Stomach (tissue), 9 donors: ENCODE measurements around the gene HLA-DPA1. TPM values are rescaled to one million over a fixed set of nuclear protein-coding genes. Genes with fewer than 3 reads are reported as not detected.

Source experiments
- DNase-seq, 2 donors: peaks; one replicate each; pipeline versions ENCODE4 v3.0.0 to v3.0.0-alpha.2; 2013 to 2019
- H3K27ac ChIP-seq, 5 donors: fragments of 200-600 bp in 4 of 5; sonication (generic) in 4 of 5; one replicate each; pipeline ENCODE4 v1.5.1; 2013 to 2019; ENCODE audit warnings: mild to moderate bottlenecking in 1 of 5, moderate library complexity in 1 of 5
- H3K27me3 ChIP-seq, 3 donors: fragments of 200-600 bp; sonication (generic); one replicate each; pipeline ENCODE4 v1.5.1; 2017 to 2019; ENCODE audit warnings: mixed run types in 1 of 3
- H3K36me3 ChIP-seq, 4 donors: fragments of 200-600 bp; sonication (generic); 1 replicate in 3 of 4; 2 replicates in 1 of 4; pipeline ENCODE4 v1.5.1; 2016 to 2019
- H3K4me1 ChIP-seq, 4 donors: fragments of 200-600 bp; sonication (generic); one replicate each; pipeline ENCODE4 v1.5.1; 2016 to 2019
- H3K4me3 ChIP-seq, 4 donors: fragments of 200-600 bp; sonication (generic) in 3 of 4; one replicate each; pipeline ENCODE4 v1.5.1; 2016 to 2019; ENCODE audit warnings: mild to moderate bottlenecking in 1 of 4
- H3K9me3 ChIP-seq, 4 donors: fragments of 200-600 bp; sonication (generic); one replicate each; pipeline ENCODE4 v1.5.1; 2016 to 2019
- EP300 ChIP-seq: sonication (generic); formaldehyde crosslinking; IDR thresholded peaks from one replicate; pipeline ENCODE4 v1.6.1; 2017; ENCODE audit warnings: antibody characterized with exemption
- POLR2A ChIP-seq, 4 donors: fragments of 450-650 bp; IDR thresholded peaks; one replicate each; pipeline ENCODE4 v1.6.1; 2016; ENCODE audit warnings: antibody characterized with exemption in 4 of 4, control low read depth in 2 of 4, mild to moderate bottlenecking in 1 of 4, moderate library complexity in 1 of 4
- POLR2AphosphoS5 ChIP-seq, 3 donors: sonication (generic); formaldehyde crosslinking; IDR thresholded peaks; one replicate each; pipeline ENCODE4 v1.6.1; 2016; ENCODE audit warnings: antibody characterized with exemption in 3 of 3
- WGBS, 5 donors: extraction: QIAGEN DNeasy Blood & Tissue Kit in 3 of 5; methylation state at CpG; one replicate each; pipeline versions ENCODE4 v1.1.5 to v1.1.7; 2013 to 2018; 5-methylcytosine and 5-hydroxymethylcytosine counted together
- intact Hi-C: fragments of 100-400 bp; cut with DNase I; formaldehyde crosslinking; loops from one replicate; pipeline ENCODE4 v1.15.1; 2023; ENCODE audit warnings: low total_unique reads
- polyA plus RNA-seq, 3 donors: library from polyadenylated mRNA; stranded (reverse); fragments of 200-250 nt; gene quantifications; one replicate each; pipeline ENCODE4 v1.2.3, GENCODE V29; 2013
- total RNA-seq, 5 donors: library from RNA; depleted of rRNA; stranded (reverse); fragments of >200 nt; gene quantifications; one replicate each; pipeline versions ENCODE4 v1.1.0 to v1.2.3, GENCODE V29; 2014 to 2016
- TF ChIP-seq, protein P1 (sequence below), 7 experiments: fragments of 450-650 bp in 4 of 7; fragments of 200-600 bp in 3 of 7; sonication (generic) in 3 of 7; IDR thresholded peaks; one replicate each; pipeline ENCODE4 v1.5.1; 2016 to 2019; ENCODE audit warnings: antibody characterized with exemption in 7 of 7, control low read depth in 2 of 7, mild to moderate bottlenecking in 1 of 7
- donor health status: healthy with polysubstance abuse.
- donor health status: Bipolar disorder and iron deficiency.
- donor health status: healthy.

The HLA-DPA1 gene
- total and polyA plus RNA-seq, 8 donors, result 0.29 to 171 (median 31.0) TPM

DNA sequence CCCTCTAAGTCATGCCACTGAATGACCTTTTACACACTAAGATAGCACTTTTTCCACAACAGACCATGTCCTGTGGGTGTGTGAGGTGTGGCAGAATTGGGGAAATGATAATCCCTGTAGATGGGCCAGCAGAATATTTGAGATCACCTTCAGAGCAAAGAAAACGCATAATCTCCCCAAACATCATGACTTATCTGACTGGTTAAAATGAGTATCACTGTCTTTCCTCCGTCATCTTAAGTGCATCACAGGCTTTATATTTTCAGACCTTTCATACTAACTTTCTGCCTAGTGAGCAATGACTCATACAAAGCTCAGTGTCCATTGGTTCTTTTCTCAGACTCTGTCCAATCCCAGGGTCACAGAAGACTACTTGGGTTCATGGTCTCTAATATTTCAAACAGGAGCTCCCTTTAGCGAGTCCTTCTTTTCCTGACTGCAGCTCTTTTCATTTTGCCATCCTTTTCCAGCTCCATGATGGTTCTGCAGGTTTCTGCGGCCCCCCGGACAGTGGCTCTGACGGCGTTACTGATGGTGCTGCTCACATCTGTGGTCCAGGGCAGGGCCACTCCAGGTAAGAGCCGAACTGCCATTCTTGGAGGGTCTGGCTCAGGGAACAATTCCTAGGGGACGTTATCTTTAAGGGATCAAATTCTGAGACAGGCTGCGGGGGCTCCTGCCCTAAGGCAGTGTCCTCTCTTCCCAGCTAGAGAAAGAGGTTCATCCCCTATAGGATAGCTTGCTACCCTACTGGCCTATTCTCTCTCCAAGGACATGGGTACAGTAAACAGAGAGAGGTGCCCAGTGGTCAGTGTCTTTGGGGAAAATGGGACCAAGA is 2.3 kb upstream of the HLA-DPA1 start, which contains the start of gene HLA-DPB1:
HLA-DPB1 (plus strand) TSS at position 423 of the 838 bp plus-strand sequence; CDS start at position 475, 52 bp downstream.
- no peaks in the 10 kb centered on the region for H3K27me3 ChIP-seq
- peak within 1 kb of the TSS; percentile 31 to 53 (median 37) for H3K4me3 ChIP-seq
- H3K4me1 ChIP-seq, result peaks cover 0 to 39% (median 8%) of the 10 kb centered on the region in 4 donors
- no peaks in the 10 kb centered on the region for H3K36me3 ChIP-seq
- intact Hi-C loops, result no loop called here
- peak within 1 kb of the TSS; percentile 53 to 88 (median 70) for H3K27ac ChIP-seq
- peak in 1 of 2 donors; percentile 72 for DNase-seq
- 44 to 56% (median 54%) methylated on average over 10 of the region's 10 CpGs for WGBS, 5 donors
- no peak for TF ChIP-seq EP300
- TF ChIP-seq POLR2AphosphoS5 (IDR thresholded peaks at IDR 0.05), result peak in 2 of 3 donors; percentile 39 to 79
- H3K9me3 ChIP-seq, result no peaks in the 10 kb centered on the region

DNA sequence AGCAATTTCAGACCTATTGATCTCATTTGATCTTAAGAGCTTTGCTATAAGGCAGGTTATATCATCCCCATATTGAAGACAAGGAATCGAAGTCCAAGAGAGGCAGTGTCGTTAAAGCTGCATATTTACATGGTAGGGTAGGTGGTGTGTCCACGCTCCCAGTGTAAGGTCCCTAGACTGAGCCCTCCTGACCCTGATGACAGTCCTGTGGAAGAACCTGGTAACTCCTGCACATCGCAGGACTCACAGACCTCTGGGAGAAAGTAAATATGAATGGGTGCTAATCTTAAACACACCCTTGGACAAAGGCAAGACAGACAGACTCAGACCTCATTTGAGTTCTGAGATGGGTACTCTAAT is 1.7 kb upstream of the HLA-DPA1 start:
- Histone ChIP-seq H3K4me1 (peaks cover 0 to 36% (median 8%) of the 10 kb centered on the region in 4 donors), H3K4me3 (no peak overlapping the region), H3K27me3 (no peaks in the 10 kb centered on the region), H3K9me3 (no peaks in the 10 kb centered on the region), H3K27ac (peak overlapping the region in 4 of 5 donors; percentile 63 to 88 (median 74)), H3K36me3 (no peaks in the 10 kb centered on the region)
- intact Hi-C loops, result no loop called here
- no peak for DNase-seq
- 54 to 85% (median 74%) methylated on average over 4 of the region's 4 CpGs for WGBS, 5 donors
- TF ChIP-seq, protein P1, sequence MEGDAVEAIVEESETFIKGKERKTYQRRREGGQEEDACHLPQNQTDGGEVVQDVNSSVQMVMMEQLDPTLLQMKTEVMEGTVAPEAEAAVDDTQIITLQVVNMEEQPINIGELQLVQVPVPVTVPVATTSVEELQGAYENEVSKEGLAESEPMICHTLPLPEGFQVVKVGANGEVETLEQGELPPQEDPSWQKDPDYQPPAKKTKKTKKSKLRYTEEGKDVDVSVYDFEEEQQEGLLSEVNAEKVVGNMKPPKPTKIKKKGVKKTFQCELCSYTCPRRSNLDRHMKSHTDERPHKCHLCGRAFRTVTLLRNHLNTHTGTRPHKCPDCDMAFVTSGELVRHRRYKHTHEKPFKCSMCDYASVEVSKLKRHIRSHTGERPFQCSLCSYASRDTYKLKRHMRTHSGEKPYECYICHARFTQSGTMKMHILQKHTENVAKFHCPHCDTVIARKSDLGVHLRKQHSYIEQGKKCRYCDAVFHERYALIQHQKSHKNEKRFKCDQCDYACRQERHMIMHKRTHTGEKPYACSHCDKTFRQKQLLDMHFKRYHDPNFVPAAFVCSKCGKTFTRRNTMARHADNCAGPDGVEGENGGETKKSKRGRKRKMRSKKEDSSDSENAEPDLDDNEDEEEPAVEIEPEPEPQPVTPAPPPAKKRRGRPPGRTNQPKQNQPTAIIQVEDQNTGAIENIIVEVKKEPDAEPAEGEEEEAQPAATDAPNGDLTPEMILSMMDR (IDR thresholded peaks at IDR 0.05), result no peak
- TF ChIP-seq POLR2A (IDR thresholded peaks at IDR 0.05) (no peak), EP300 (no peak)

DNA sequence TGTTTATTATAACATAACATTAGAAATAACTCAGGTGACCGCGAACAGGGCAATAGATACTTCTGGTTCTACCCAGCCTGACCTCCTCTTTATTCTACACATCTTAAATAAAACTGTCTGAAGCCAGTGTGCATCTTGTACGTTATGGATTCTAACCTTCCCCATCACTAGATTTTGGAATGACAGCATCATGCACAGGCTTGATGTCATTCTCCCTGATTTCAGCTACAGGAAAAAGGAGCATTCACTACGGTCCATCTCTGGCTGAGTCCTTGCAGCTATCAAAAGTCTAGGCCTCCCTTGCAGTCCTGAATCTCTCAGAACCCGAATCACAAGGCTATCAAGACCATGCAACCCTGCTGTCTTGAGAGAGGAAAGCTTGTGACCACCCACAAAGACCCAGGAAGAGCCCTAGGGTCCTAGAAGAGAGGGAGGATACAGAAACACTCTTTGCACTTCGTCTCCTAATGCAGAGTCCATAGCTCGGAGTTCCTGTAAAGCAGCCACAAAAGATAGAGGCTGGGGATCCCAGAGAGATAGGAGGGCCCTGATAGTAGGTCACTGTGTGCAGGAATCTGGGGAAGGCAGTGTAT is 845 bp downstream of the HLA-DPA1 start:
- Histone ChIP-seq H3K9me3 (no peaks in the 10 kb centered on the region), H3K36me3 (peaks cover 0 to 21% (median 10%) of the 10 kb centered on the region in 4 donors), H3K27me3 (no peaks in the 10 kb centered on the region), H3K4me3 (peak overlapping the region; percentile 31 to 39 (median 36)), H3K27ac (peak overlapping the region in 3 of 5 donors; percentile 48 to 61 (median 61)), H3K4me1 (peaks cover 0 to 25% (median 8%) of the 10 kb centered on the region in 4 donors)
- TF ChIP-seq, protein P1 (IDR thresholded peaks at IDR 0.05), result no peak
- TF ChIP-seq POLR2A (IDR thresholded peaks at IDR 0.05) (no peak), POLR2AphosphoS5 (IDR thresholded peaks at IDR 0.05) (no peak), EP300 (no peak)
- no peak for DNase-seq
- 49 to 84% (median 62%) methylated on average over 7 of the region's 7 CpGs for WGBS, 5 donors
- intact Hi-C loops, result no loop called here

DNA sequence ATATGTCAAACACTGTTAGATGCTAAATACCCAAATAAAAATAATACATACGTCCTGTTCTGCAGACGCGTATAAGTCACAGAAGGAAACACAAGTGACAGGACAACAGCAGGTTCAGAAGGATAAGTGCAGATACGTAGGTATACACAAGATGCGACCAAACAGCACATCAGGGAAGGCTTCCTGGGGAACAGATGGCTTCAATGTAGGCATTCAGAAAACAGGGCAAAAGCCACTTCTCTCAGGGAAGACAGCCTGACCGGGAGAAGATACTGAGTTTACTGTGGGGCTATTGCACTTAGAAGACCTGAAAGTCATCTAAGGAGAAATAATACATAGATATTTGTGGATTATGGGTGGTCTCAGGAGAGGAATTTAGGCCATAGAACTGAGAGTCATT is 1.9 kb downstream of the HLA-DPA1 start:
- DNase-seq, result no peak
- no peak for TF ChIP-seq EP300
- no peak for TF ChIP-seq POLR2AphosphoS5 (IDR thresholded peaks at IDR 0.05)
- no peak for TF ChIP-seq POLR2A (IDR thresholded peaks at IDR 0.05)
- TF ChIP-seq, protein P1 (IDR thresholded peaks at IDR 0.05), result no peak
- 62 to 72% (median 65%) methylated on average over 6 of the region's 6 CpGs for WGBS, 5 donors
- intact Hi-C loops, result no loop called here
- H3K4me1 ChIP-seq, result peaks cover 0 to 23% (median 7%) of the 10 kb centered on the region in 4 donors
- no peaks in the 10 kb centered on the region for H3K27me3 ChIP-seq
- H3K4me3 ChIP-seq, result peak overlapping the region in 2 of 4 donors; percentile 31 to 39
- H3K27ac ChIP-seq, result no peak overlapping the region
- no peaks in the 10 kb centered on the region for H3K9me3 ChIP-seq
- peaks cover 0 to 31% (median 15%) of the 10 kb centered on the region in 4 donors for H3K36me3 ChIP-seq
